Stimulated activated CD8-positive, alpha-beta memory T cell treated with anti-CD3 and anti-CD28 coated beads, Interleukin-7, amount 100 ng/mL, for 1 hour (primary cell): ENCODE data around the gene CCP110.

Experiments used
- DNase-seq, 2 donors: peaks; one replicate each; pipeline ENCODE4 v3.0.0-alpha.2; 2020; ENCODE audit warnings: low read depth in 2 of 2

The CCP110 gene

GRCh38 chr16:19523559-19524355, at the start of gene CCP110:
Gene CCP110 (plus strand): TSS chr16:19523942. CDS start chr16:19527882, 3,940 bp downstream.
- DNase-seq = peak; percentile 85

- no peak for DNase-seq
These were observed 49.1 kb upstream of the CCP110 start for GRCh38 chr16:19474617-19475016.

- no peak for DNase-seq
These were observed 45.2 kb upstream of the CCP110 start for GRCh38 chr16:19478505-19478904.

- no peak for DNase-seq
These were observed 44.4 kb upstream of the CCP110 start for GRCh38 chr16:19479302-19479721.

- no peak for DNase-seq
These were observed 42.4 kb upstream of the CCP110 start for GRCh38 chr16:19481296-19481695.

GRCh38 chr16:19481769-19482168, 42.0 kb upstream of the CCP110 start:
- no peak for DNase-seq

- no peak for DNase-seq
These were observed 41.5 kb upstream of the CCP110 start for GRCh38 chr16:19482291-19482690.

- no peak for DNase-seq
These were observed 39.6 kb upstream of the CCP110 start for GRCh38 chr16:19484096-19484495.

GRCh38 chr16:19485611-19486010, 38.1 kb upstream of the CCP110 start:
- no peak for DNase-seq

- DNase-seq = no peak
These were observed 37.7 kb upstream of the CCP110 start for GRCh38 chr16:19486051-19486450.

- DNase-seq = no peak
These were observed 36.9 kb upstream of the CCP110 start for GRCh38 chr16:19486750-19487325.

GRCh38 chr16:19488213-19488640, 35.5 kb upstream of the CCP110 start:
- no peak for DNase-seq

- no peak for DNase-seq
These were observed 33.1 kb upstream of the CCP110 start for GRCh38 chr16:19490619-19491018.

GRCh38 chr16:19497176-19497575, 26.6 kb upstream of the CCP110 start:
- DNase-seq = no peak

- DNase-seq = no peak
These were observed 24.7 kb upstream of the CCP110 start for GRCh38 chr16:19499006-19499405.

GRCh38 chr16:19499481-19499880, 24.3 kb upstream of the CCP110 start:
- no peak for DNase-seq

- peak in 1 of 2 donors; percentile 39 for DNase-seq
These were observed 21.2 kb upstream of the CCP110 start for GRCh38 chr16:19502395-19503131.

GRCh38 chr16:19503461-19504075, 20.2 kb upstream of the CCP110 start:
- DNase-seq = no peak

- no peak for DNase-seq
These were observed 18.0 kb upstream of the CCP110 start for GRCh38 chr16:19505600-19506303.

- DNase-seq = no peak
These were observed 16.8 kb upstream of the CCP110 start for GRCh38 chr16:19506965-19507364.

GRCh38 chr16:19507867-19508266, 15.9 kb upstream of the CCP110 start:
- no peak for DNase-seq

GRCh38 chr16:19512297-19512696, 11.4 kb upstream of the CCP110 start:
- DNase-seq = no peak
